ENCODE measurements around the gene WDR3. TPM values are rescaled to one million over a fixed set of nuclear protein-coding genes. Genes with fewer than 3 reads are reported as not detected.
"Not testable (repeated sequence)": the region's sequence is repeated elsewhere in the genome, so short reads cannot be mapped to it uniquely, and the experiment has no call there.

The WDR3 gene
- total RNA-seq, 1 experiment from 2014 or later, result 60.8 TPM

DNA sequence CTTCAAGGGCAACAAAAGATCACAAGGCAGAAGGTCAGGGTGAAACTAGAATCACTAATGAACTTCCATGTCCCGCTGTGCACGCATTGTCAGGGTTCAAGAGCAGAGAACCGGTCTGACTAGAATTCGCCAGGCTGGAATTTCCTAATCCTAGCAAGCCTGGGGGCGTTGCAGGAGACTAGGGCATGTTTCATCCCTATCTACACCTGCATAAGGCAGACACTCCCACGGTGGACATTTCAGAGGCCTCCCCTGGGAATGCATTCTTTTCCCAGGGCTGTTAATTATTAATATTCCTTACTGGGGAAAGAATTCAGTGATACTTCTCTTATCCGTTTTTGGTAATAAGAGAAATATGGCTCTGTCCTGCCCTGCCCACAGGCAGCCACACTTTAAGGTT is 6.8 kb upstream of the WDR3 start:
- not testable (repeated sequence) for H3K9me3 ChIP-seq (replicated peaks)

DNA sequence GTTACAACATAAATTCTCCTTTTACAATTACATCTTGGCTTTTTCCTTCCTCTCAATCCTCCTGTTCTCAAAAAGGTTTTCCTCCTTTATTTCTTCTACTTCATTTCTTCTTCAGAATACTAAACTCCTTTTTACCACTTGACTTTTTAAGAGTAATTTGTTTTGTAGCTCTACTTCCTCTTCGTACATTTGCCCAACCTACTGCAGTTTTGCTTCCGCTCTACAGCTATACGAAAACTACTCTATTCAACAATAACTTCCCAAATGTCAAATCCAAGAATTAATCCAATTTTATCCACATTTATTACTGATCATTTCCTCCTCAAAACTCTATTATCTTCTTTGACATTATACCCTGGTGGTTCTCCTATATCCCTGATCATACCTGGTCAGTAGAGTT is 3.6 kb upstream of the WDR3 start:
- H3K36me3 ChIP-seq, result no peaks in the 10 kb centered on the region
- 0 out of 2 replicates have a peak, but pooled peaks cover 3% of the 10 kb centered on the region for H3K4me1 ChIP-seq
- no peaks in the 10 kb centered on the region for H3K27me3 ChIP-seq
- no peaks in the 10 kb centered on the region for H3K9me3 ChIP-seq (replicated peaks)
- no peak overlapping the region for H3K4me3 ChIP-seq
- DNase-seq, result no peak
- no peak overlapping the region for H3K27ac ChIP-seq

More for the DNA sequence above, 6.8 kb upstream of the WDR3 start:
- DNase-seq, H3K27ac ChIP-seq, H3K27me3 ChIP-seq, H3K4me1 ChIP-seq, H3K4me3 ChIP-seq: not testable (repeated sequence)
- H3K36me3 ChIP-seq, result peaks cover 15% of the 10 kb centered on the region

GRCh38 chr1:117928881-117929342 is 627 bp upstream of the WDR3 start:
- DNase-seq, result peak; percentile 64 to 68

GRCh38 chr1:117930173-117930447 is 571 bp downstream of the WDR3 start:
- H3K27me3 ChIP-seq, result no peaks in the 10 kb centered on the region
- peak overlapping the region; percentile 88 for H3K4me3 ChIP-seq
- no peaks in the 10 kb centered on the region for H3K9me3 ChIP-seq (replicated peaks)
- peak overlapping the region; percentile 64 for H3K27ac ChIP-seq
- DNase-seq, result no peak
- peaks cover 9% of the 10 kb centered on the region; the same call in 1 of the 2 replicates for H3K4me1 ChIP-seq
- H3K36me3 ChIP-seq, result peaks cover 20% of the 10 kb centered on the region

More at GRCh38 chr1:117928881-117929342, 627 bp upstream of the WDR3 start:
- Histone ChIP-seq H3K9me3 (replicated peaks) (no peaks in the 10 kb centered on the region), H3K4me1 (peaks cover 9% of the 10 kb centered on the region; the same call in 1 of the 2 replicates), H3K4me3 (peak overlapping the region; percentile 88), H3K36me3 (peaks cover 8% of the 10 kb centered on the region), H3K27ac (peak overlapping the region; percentile 64), H3K27me3 (no peaks in the 10 kb centered on the region)

GRCh38 chr1:117930484-117930883 is 945 bp downstream of the WDR3 start:
- H3K27me3 ChIP-seq, result no peaks in the 10 kb centered on the region
- H3K4me3 ChIP-seq, result peak overlapping the region; percentile 88
- H3K9me3 ChIP-seq (replicated peaks), result no peaks in the 10 kb centered on the region
- H3K4me1 ChIP-seq, result peaks cover 9% of the 10 kb centered on the region; the same call in 1 of the 2 replicates
- peak in 1 of 2 experiments; percentile 3 for DNase-seq
- peak overlapping the region; percentile 64 for H3K27ac ChIP-seq
- peaks cover 23% of the 10 kb centered on the region for H3K36me3 ChIP-seq

DNA sequence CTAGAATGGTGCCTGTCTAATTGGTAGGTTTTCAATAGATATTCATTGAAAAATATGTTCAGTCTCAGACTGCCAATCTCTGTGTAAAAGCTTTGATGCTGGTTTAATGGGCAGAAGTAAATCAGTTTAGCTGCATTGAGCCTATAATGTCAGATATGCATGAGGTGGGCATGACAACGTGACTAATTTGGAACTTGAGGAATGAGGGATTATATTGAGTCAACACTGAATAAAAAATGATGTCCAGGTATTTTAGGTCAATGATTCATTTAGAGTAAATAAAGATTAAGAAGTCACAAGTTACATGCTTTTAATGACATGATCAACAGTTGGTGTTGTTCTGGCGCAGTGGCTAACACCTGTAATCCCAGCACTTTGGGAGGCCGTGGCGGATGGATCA is 3.0 kb downstream of the WDR3 start:
- no peak for DNase-seq
- Histone ChIP-seq H3K36me3 (peaks cover 44% of the 10 kb centered on the region), H3K27me3 (no peaks in the 10 kb centered on the region), H3K4me3 (no peak overlapping the region), H3K9me3 (replicated peaks) (no peaks in the 10 kb centered on the region), H3K27ac (no peak overlapping the region), H3K4me1 (peaks cover 9% of the 10 kb centered on the region; the same call in 1 of the 2 replicates)

DNA sequence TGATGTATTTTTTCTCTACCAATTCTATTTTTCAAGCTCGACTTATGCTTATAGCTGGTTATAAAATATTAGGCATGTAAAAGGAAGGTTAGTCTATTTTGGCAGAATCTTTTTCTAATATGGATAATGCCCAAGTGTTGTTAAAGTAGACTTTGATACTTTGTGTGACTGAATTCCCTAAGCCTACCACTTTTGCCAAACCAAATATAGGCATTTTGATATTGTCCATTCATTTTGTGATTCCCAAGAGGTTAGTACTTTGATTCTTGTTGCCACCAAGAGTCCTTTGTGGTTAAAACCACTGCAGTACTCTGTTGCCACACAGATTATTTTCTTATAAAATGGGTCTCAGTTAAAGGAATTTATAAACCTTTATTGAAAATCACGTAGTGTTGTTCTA is 4.2 kb downstream of the WDR3 start:
- H3K9me3 ChIP-seq (replicated peaks), result no peaks in the 10 kb centered on the region
- no peak overlapping the region for H3K27ac ChIP-seq
- peaks cover 45% of the 10 kb centered on the region for H3K36me3 ChIP-seq
- H3K4me1 ChIP-seq, result peaks cover 9% of the 10 kb centered on the region; the same call in 1 of the 2 replicates
- DNase-seq, result no peak
- H3K27me3 ChIP-seq, result no peaks in the 10 kb centered on the region
- no peak overlapping the region for H3K4me3 ChIP-seq

DNA sequence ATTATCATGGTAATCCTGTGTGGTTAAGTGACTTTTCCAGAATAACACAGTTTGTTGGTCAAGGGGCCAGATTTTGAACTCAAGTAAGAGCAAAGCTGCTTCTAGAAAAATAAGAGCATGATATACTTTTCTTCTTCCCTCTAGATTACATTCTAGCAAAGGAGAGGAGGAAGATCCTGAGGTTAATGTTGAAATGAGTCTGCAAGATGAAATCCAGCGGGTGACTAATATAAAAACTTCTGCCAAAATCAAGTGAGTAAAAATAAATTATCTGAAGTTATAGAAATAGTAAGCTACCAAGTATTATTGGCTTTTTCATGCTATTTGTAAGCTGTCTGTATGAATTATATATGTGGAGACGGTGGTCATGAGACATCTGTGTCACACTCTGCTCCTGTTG is 12.8 kb downstream of the WDR3 start:
- no peak for DNase-seq

DNA sequence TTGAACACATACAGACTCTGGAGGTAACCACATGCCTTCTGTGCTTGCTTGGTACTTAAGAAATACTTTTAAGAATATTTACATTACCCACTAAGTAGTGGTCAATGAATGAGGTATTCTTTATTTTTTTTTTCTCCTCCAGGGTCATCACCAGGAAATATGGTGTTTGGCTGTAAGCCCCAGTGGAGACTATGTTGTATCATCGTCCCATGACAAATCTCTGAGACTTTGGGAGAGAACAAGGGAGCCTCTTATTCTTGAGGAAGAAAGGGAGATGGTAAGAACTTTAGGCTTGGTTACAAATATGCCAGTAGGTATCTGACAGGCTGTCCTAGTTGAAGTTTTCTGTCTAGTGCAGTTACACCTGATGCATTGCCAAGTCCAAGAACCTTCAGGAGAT is 22.8 kb downstream of the WDR3 start:
- H3K4me3 ChIP-seq, result no peak overlapping the region
- DNase-seq, result no peak
- peaks cover 96% of the 10 kb centered on the region for H3K36me3 ChIP-seq
- H3K9me3 ChIP-seq (replicated peaks), result no peaks in the 10 kb centered on the region
- no peak overlapping the region for H3K27ac ChIP-seq
- no peaks in the 10 kb centered on the region for H3K4me1 ChIP-seq
- no peaks in the 10 kb centered on the region for H3K27me3 ChIP-seq

More for the DNA sequence above, 12.8 kb downstream of the WDR3 start:
- no peaks in the 10 kb centered on the region for H3K9me3 ChIP-seq (replicated peaks)
- peaks cover 85% of the 10 kb centered on the region for H3K36me3 ChIP-seq
- H3K4me1 ChIP-seq, result no peaks in the 10 kb centered on the region
- no peak overlapping the region for H3K27ac ChIP-seq
- no peak overlapping the region for H3K4me3 ChIP-seq
- H3K27me3 ChIP-seq, result no peaks in the 10 kb centered on the region

DNA sequence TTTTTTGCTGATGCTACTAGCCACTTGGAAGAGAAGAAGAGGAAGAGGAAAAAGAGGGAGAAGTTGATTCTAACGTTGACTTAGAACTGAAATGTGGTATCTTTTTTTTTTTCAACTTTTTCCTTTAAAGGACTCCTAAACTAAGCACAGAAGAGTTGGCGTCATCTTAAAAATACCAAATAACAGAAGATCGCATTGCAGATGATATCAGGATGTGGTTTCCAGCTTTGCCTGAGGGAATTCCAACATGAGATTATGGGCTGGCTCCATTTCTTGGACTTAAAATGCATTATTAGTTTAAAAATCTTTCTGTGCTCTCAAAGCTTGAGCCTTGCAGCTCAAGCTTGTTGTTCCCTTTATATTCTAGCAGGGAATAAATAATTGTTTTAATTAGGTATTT is 29.8 kb downstream of the WDR3 start:
- Histone ChIP-seq H3K27ac (peak overlapping the region; percentile 12), H3K4me1 (peaks cover 19% of the 10 kb centered on the region), H3K36me3 (peaks cover 68% of the 10 kb centered on the region), H3K4me3 (no peak overlapping the region), H3K9me3 (replicated peaks) (no peaks in the 10 kb centered on the region), H3K27me3 (no peaks in the 10 kb centered on the region)
- DNase-seq, result peak; percentile 43 to 75

DNA sequence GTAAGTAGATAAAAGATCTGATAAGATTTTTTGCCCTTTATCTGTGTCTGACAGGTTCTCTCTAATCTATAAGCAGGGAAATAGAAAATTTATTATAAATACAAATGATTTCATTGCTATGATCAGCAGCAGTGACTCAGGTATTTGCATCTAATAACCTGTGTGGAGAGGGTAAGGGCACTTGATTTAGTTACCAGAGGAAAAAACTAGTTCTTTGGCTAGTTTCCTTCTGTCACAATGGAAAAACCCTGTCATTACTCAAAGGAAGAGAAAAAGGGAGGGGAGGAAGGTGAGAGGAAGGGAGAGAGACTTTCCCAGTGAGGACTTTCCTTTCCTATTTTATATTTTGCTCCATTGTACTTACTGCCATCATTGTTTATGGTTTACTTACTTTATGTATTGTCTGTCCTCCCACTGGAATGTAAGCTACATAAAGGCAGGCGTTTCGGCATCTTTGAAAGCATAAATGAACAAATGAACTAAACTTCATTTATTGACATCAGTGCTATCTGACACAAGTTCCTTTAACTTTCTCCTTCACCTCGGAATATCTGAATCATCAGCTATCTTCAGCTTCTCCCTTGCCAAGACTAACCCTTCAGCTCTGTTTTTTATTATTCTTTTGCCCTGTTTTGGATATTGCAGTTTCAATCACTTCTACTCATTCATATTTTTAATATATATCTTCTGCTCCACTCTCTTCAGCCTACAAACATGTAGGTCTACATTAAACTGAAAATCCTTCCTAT is 34.9 kb downstream of the WDR3 start:
- H3K4me3 ChIP-seq, result no peak overlapping the region
- H3K36me3 ChIP-seq, result peaks cover 21% of the 10 kb centered on the region
- H3K27me3 ChIP-seq, result no peaks in the 10 kb centered on the region
- H3K9me3 ChIP-seq (replicated peaks), result no peaks in the 10 kb centered on the region
- no peak overlapping the region for H3K27ac ChIP-seq
- no peak for DNase-seq
- H3K4me1 ChIP-seq, result peaks cover 23% of the 10 kb centered on the region

DNA sequence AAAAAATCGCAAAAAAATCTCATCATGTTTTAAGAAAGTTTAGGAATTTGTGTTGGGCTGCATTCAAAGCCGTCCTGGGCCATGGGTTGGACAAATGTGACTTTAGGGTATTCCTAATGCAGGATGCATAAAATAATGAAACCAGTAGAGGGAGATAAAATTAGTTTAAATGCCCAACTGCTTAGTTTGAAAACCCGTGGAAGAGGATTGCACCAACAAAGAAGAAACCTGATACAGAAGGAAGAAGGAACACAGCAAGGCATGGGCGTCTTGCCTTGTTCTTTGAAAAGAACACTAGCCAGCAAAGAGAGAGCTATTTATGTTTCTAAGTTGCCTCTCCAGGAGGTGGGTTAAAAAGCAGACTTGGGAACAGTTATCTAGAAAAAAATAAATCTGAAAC is 37.9 kb downstream of the WDR3 start:
- H3K36me3 ChIP-seq, result peaks cover 5% of the 10 kb centered on the region
- H3K27me3 ChIP-seq, result no peaks in the 10 kb centered on the region
- no peak overlapping the region for H3K4me3 ChIP-seq
- DNase-seq, result peak; percentile 7 to 60
- H3K4me1 ChIP-seq, result peaks cover 11% of the 10 kb centered on the region
- no peak overlapping the region; the same call in 1 of the 2 replicates for H3K27ac ChIP-seq
- no peaks in the 10 kb centered on the region for H3K9me3 ChIP-seq (replicated peaks)

DNA sequence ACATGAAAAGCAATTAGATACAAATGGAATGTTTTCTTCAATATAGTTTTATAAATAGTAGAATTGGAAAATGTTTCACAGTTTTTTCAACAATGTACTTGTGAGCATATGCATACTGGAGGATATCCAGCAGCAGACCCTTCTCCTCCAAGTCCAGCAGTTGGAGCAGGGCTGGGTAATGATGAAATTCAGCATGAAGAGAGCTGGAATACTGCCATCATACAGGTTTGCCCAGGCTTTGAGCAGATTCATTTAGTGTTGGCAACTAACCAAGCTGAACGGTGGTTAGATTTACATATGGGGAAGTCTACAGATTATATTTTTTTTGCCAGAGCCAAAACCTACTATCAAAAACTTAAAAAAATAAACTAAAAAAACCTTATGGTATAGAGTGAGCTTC is 38.3 kb downstream of the WDR3 start:
- no peak overlapping the region; the same call in 1 of the 2 replicates for H3K27ac ChIP-seq
- H3K36me3 ChIP-seq, result peaks cover 2% of the 10 kb centered on the region
- peaks cover 11% of the 10 kb centered on the region for H3K4me1 ChIP-seq
- peak; percentile 40 to 69 for DNase-seq
- H3K4me3 ChIP-seq, result no peak overlapping the region
- no peaks in the 10 kb centered on the region for H3K27me3 ChIP-seq
- no peaks in the 10 kb centered on the region for H3K9me3 ChIP-seq (replicated peaks)

- no peaks in the 10 kb centered on the region for H3K9me3 ChIP-seq (replicated peaks)
- no peak for DNase-seq
- no peak overlapping the region for H3K4me3 ChIP-seq
- no peaks in the 10 kb centered on the region for H3K36me3 ChIP-seq
- H3K4me1 ChIP-seq, result peaks cover 11% of the 10 kb centered on the region
- no peaks in the 10 kb centered on the region for H3K27me3 ChIP-seq
- no peak overlapping the region for H3K27ac ChIP-seq
Observed at GRCh38 chr1:117970252-117970651, 40.7 kb downstream of the WDR3 start.

- no peaks in the 10 kb centered on the region for H3K27me3 ChIP-seq
- no peak overlapping the region for H3K27ac ChIP-seq
- no peak overlapping the region for H3K4me3 ChIP-seq
- H3K9me3 ChIP-seq (replicated peaks), result no peaks in the 10 kb centered on the region
- no peak for DNase-seq
- no peaks in the 10 kb centered on the region for H3K36me3 ChIP-seq
- H3K4me1 ChIP-seq, result peaks cover 9% of the 10 kb centered on the region
Observed at GRCh38 chr1:117971777-117972176, 42.2 kb downstream of the WDR3 start.

DNA sequence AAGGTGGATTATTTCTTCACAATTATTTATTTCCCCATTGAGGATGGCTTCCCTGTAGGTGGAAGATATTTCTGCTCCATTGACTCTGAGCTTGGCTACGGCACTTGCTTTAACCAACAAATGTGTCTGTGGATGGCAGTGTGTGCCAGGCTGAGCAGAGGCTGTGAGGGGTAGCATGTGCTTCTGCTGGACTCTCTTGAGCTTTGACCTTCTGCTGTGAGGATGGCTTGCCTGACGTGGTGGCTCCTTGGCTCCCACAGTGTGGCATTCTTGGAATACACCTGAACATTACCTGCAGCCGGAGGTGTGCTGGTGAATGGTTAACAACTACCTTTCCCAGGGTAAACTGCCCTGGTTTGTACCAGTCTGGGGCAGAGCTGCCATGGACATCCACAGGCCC is 46.8 kb downstream of the WDR3 start:
- no peak overlapping the region for H3K4me3 ChIP-seq
- H3K9me3 ChIP-seq (replicated peaks), result no peaks in the 10 kb centered on the region
- H3K27ac ChIP-seq, result no peak overlapping the region
- no peaks in the 10 kb centered on the region for H3K4me1 ChIP-seq
- no peaks in the 10 kb centered on the region for H3K36me3 ChIP-seq
- no peak for DNase-seq
- no peaks in the 10 kb centered on the region for H3K27me3 ChIP-seq

Measured in SJCRH30 (cell line).